IPS-NIHi7 (cell line): ENCODE measurements around the gene HMCES.
"Not testable (repeated sequence)": the region's sequence is repeated elsewhere in the genome, so short reads cannot be mapped to it uniquely, and the experiment has no call there.

Experiments
- DNase-seq: peaks from one replicate; pipeline ENCODE4 v3.0.0; 2012; ENCODE audit warnings: mixed read lengths; ENCODE audit errors: extremely low spot score

The HMCES gene

DNA sequence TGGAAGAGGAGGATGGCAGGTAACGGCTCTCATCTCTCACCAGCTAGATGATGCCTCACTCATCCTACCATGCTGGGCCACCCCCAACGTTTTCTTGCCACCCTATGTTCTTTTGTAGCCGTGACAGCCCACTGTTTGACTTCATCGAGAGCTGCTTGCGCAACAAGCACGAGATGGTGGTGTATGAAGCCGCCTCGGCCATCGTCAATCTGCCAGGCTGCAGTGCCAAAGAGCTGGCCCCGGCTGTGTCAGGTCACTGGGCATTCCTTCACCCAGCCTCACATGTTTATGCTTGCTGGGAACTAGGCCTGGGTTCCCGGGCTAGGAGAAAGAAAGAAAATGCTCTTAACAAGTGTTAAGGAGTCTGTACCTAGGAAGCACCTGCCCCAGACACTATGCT, 21.1 kb upstream of the HMCES start:
- no peak for DNase-seq

DNA sequence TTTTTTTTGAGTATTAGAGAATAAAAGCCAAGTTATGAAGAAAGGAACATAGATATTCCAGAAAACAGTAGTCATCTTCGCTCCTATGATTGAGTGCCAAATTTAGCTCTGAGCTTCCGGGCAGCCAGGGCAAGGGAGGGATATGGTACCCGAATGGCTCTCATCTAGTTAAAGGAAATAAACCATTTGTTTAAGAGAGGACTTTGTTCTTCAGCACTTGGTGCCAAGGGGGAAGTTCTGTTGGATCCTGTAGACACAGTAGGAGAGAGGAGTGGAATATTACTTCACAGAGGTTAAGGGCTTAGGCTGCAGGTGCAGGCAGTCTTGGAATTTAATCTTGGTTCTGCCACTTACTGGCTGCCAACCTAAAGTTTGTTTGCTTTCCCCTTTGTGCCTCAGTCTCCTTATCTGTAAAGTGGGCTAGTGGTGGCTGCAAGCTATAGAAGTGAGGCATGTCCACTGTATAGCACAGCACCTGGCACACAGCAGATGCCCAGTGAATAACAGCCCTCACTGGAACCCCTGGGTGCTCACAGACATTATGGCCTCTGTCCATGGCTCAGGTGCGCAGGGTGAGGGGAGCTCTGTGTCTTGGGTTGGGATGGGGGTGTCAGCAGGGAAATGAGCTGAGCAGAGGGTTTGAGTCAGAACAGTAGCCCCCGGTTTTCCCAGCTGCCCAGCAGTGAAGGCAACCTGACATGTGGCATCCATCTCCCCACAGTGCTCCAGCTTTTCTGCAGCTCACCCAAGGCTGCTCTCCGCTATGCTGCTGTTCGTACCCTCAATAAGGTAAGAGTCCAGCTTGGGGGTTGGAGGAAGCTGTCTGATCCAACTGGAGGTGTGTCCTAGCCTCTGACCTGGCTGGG, 18.8 kb upstream of the HMCES start:
- no peak for DNase-seq

DNA sequence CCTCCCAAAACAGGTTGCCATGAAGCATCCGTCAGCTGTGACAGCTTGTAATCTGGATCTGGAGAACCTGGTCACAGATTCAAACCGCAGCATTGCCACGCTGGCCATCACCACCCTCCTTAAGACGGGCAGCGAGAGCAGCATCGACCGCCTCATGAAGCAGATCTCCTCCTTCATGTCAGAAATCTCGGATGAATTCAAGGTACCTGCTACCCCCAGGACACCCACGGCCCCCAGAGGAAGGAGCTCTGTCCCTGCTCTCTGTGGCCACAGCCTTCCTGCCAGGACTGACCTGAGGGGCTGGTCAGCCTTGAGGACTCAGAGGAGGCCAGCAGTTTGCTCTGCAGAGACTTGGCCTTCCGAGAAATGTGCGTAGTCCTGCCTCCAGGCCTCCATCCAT, 18.1 kb upstream of the HMCES start:
- DNase-seq: no peak

DNA sequence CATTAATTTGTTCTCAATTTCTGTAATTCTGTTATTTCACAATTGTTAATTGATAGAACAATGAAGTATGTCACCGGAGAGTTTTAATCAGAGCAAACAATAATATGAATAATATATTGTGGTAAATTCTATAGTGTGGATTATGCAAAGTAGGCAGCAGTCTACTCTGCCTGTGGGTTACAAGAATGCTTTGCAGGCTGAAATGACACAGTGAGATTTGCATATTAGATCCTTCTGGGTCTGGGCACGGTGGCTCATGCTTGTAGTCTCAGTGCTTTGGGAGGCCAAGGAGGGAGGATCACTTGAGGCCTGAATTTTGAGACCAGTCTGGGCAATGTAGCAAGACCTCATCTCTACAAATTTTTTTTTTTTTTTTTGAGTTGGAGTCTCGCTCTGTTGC, 16.8 kb upstream of the HMCES start:
- DNase-seq: no peak

DNA sequence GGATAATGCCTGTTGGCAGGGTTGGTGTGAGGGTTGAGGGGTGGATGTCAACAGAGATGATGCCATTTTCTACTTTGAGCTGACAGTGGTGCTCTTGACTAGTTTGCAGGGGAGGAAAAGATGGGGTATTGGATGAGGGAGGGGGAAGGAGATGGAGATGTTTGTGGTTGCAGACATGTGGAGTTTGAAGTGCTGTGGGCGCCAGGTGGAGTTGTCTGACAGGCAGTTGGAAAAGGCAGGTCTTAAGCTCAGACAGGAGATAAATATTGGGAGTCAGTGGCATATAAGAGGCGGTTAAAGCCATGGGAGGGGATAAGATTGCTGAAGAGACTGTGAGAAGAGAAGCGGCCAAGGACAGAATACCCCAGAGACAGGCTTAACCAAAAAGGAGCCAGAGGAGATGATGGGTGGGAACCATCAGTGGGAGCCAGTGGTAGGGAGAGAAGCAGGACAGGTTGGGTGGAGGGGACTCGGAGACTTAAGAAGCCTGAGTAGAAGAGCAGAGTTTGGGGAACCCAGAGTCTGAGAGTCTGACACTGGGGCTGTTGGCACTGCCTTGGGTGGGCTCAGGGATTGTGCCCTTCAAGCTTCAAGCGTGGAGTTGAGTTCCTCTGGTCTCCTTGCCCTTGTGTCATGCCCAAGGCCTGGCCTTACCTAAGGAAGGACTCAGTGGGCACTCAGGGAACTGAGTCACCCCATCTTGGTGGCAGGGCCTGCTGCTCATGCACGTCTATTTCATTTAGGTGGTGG, 15.3 kb upstream of the HMCES start:
- DNase-seq: no peak

DNA sequence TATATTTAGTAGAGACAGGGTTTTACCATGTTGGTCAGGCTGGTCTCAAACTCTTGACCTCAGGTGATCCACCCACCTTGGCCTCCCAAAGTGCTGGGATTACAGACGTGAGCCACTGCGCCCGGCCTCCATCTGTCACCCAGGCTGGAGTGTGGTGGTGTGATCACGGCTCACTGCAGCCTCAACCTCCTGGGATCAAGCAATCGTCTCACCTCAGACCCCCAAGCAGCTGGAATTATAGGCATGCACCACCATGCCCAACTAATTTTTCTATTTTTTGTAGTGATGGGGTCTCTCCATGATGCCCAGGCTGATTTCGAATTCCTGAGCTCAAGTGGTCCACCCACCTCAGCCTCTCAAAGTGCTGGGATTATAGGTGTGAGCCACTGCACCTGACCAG, 13.7 kb upstream of the HMCES start:
- not testable (repeated sequence) for DNase-seq

DNA sequence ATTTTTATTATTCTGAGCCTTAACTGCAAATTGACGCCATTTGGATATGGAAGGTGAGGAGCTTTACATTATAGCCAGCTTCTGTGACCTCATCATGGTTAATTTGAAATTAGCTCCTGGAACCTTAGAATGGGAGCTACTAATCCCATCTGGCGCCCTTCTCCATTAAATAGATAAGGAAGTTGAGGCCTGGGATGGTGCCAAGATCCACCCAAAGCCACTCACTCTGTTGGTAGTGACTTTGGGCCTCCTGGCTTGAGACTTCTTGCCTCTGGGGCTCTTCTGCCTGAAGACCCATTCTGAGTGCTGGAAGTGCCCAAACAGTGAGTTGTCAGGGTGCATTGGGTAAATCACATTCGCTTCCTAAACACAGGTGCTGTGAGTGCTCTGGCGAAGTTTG, 12.0 kb upstream of the HMCES start:
- DNase-seq: no peak

DNA sequence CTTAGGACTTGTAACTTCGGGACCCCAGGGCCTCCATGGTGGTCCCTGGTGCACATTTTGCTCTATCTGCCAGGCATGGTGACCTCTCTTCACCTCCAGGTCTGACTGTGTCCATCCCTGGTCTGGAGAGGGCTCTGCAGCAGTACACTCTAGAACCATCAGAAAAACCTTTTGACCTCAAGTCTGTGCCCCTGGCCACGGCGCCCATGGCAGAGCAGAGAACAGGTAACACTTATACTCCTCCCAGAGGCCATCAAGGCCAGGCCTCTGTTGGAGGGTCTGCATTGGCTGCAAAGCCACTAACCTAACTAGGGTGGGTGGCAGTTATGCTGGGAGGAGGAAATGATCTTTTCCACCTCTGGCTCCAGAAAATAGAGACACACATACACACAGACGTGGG, 10.3 kb upstream of the HMCES start:
- no peak for DNase-seq

DNA sequence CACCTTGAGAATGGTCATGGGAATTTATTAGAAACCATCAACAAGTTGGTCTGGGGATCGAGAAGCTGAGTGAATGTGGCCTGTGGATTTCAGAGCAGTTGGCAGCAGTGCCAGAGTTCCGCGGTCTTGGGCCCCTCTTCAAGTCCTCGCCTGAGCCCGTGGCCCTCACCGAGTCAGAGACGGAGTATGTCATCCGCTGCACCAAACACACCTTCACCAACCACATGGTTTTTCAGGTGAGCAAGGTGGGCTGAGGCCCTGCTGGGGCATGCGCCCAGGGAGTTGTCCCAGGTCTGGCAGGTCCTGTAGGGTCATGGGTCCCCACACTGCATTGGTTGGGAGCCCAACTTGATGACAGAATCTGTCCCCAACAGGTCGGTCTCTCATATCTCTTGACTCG, 7.0 kb upstream of the HMCES start:
- no peak for DNase-seq

DNA sequence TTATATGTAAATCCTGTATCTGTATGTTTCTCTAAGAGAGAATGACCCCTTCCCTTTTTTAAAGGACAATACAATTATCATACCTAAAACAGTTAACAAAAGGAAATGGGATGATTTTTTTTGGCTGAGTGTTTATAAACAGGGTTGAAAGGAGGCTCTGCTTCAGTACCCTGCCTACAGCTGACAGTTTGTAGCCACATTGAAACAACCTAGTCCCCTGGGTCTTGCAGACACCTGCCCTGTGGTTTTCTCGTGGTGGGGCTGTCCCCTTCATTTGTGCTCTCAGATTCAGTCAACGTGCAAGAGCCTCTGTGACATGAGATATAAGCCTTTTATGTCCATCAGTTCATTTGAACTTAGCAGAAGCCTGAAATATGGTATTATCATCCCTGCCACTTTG, 2.3 kb upstream of the HMCES start:
- DNase-seq: no peak

DNA sequence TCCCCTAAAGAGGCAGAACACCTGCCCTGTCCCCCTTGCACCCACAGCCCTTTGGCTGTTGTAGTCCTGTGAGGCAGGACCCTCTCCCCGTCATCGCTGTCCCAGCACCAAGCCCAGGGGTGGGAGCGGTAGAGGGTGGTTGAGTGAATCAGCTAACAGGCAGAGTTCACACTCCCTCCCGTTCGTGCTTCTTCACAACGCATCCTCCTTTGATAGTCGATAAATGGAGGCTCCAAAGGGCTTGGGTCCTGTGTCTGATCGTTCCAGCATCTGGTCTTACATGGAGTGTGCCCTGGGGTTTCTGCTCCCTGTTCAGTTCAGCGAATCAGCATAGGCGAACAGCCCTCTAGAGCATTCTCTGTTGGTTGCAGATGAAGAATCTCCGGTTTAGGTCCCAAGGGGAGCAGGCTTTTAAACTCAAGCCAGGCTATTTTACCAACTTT, 820 bp upstream of the HMCES start:
- DNase-seq: peak; percentile 20

DNA sequence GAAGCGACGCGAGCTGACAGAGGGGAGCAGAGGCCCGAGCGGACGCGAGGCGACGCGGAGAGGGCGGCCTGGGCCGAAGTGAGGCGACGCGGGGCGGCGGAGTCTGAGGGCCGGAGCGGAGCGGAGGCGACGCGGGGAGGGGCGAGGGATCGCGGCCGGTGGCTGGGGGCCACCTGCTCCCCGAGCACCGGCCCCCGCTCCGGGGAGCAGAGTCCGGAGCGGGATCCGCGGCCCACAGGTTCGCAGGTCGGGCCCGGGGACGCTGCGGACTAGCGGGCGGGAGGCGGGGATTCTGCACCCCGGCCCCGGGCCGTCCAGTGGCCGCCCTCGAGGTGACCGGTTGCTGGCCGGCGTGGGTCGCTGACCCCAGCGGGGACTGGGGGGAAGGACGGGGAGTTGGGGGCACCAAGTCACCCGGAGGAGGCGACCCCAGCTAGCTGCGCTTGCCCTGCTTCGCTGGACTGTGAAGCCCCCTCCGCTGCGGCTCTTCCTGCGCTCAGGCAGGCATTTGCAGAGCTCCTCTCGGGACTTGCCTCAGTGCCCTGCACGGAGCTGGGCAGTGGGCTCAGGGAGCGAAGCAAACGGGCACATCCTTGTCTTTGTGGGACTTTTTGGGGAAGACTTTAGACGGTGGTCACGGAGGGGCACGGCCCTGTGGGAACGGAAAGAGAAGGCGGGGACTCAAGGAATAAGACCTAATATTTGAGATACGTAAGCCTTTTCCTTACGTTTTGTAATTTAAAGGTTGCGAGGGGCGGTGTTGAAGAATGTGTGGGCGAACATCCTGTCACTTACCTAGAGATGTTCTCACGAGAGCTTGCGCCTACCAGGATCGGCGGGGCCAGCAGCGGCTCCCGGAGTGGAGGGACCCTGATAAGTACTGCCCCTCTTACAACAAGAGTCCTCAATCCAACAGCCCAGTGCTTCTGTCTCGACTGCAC, 566 bp downstream of the HMCES start:
- peak; percentile 71 for DNase-seq

DNA sequence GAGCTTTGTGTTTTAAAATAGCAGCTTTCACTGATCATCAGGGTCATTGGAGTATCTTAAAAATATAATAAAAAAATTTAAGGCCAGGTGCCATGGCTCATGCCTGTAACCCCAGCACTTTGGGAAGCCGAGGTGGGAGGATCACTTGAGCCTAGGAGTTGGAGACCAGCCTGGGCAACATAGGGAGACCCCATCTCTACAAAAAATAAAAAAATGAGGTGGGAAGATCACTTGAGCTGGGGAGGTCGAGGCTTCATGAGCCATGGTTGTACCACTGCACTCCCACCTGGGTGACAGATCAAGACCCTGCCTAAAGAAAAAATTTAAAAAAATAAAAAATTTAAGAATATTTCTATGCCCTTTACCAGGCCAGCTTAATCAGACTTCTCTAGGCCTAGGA, 1.5 kb downstream of the HMCES start:
- no peak for DNase-seq

DNA sequence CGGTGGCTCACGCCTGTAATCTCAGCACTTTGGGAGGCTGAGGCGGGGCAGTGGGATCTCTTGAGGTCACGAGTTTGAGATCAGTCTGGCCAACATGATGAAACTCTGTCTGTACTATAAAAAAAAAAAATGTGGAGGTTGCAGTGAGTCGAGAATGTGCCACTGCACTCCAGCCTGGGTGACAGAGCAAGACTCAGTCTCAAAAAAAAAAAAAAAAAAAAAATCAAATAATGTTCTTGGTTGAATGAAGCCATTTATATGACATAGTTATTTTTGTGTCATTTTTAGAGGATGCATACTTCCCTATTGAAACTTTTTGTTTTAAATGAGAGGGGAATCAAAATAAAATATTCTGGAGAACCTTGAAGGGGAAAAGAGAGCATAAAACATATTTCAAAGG, 3.1 kb downstream of the HMCES start:
- no peak for DNase-seq

DNA sequence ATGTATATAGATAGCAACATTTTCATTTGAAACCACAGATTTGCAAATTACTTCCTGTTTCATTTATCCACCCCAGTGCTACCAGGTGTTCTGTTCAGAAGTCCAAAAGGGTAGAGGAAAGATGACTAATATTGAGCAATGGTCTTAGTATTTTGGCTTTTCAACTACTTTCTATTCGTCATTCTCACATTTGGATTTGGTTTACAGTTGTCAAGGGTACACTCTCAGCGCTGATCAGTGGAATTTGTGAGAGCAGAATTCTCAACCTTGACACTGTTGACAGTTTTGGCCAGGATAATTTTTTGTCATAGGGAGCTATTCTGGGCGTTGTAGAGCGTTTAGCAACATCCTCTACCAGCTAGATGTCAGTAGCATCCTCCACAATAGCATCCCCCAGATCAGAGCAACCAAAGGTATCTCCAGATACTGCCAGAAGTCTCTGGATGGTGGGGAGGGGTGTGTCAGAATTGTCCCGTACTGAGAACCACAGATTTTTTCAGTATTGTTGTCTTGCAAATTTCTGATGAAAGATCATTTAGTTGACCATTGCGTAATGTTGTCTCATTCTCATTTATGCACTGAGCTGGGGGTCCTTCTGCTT, 4.2 kb downstream of the HMCES start:
- DNase-seq: no peak

DNA sequence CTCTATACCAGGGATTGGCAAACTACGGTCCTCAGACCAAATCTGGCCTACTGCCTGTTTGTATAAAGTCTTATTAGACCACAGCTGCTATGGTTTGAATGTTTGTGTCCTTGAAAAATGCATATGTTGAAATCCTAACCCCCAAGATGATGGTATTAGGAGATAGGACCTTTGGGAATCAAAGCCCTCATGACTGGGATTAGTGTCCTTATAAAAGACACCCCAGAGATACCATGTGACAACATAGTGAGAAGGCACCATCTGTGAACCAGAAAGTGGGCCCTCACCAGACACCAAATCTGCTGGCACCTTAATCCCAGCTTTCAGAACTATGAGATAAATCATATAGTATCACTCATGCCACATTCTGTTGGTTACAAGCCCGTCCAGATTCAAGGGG, 7.4 kb downstream of the HMCES start:
- DNase-seq: no peak

DNA sequence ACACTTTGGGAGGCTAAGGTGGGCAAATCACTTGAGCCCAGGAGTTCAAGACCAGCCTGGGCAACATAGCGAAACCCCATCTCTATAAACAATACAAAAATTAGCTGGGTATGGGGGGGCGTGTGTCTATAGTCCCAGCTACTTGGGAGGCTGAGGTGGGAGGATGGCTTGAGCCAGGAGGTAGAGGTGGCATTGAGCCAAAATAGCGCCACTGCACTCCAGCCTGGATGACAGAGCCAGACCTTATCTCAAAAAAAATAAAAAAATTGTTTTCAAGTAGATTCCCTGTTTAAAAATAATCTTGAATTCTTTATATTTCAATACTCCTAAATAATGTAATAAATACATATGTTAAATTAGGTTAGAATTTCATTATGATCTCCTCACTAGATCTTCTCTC, 9.8 kb downstream of the HMCES start:
- no peak for DNase-seq

DNA sequence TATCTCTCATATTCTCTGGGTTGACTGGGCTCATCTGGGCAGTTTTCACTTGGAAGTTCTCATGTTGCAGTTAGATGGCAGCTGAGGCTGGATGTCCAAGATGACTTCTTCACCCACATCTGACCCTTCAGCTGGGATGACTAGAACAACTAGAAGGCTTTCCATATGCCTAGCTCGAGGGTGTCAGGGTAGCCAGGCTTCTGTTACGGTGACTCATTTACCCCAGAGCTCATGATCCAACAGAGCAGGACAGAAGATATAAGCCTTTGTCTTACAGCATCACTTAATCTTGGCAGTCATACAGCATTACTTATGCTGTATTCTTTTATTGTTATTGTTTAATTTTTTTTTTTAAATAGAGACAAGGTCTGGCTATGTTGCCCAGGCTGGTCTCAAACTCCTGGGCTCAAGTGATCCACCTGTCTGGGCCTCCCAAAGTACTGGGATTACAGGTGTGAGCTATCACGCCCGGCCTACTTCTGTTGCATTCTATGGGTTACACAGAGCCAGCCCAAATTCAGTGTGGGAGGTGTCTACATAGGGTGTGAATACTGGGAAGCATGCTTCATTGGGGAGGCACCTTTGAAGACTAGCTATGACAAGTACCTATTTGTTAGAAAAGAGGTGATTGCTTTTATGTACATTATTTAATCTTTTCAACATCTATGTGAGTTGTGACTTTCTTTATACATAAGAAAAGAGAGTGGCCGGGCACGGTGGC, 10.7 kb downstream of the HMCES start:
- DNase-seq: no peak

DNA sequence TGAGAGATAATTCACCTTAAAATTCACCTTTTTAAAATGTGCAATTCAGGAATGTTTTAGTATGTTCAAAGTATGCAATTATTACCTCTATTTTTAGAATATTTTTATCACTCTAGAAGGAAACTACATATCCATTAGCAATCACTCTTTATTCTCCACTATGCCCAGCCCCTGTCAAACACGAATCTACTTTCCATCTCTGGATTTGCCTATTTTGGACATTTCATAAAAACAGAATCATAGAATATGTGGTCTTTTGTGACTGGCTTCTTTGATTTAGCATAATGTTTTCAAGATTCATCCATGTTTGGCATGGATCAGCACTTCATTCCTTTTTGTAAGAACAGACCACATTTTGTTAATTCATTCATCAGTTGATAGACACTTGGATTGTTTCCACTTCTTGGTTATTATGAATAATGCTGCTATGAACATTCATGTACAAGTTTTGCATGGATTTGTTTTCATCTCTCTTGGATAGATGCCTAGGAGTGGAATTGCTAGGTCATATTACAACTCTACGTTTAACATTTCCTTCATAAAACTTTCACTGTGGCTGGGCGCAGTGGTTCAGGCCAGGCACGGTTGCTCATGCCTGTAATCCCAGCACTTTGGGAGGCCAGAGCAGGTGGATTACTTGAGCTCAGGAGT, 12.7 kb downstream of the HMCES start:
- no peak for DNase-seq

DNA sequence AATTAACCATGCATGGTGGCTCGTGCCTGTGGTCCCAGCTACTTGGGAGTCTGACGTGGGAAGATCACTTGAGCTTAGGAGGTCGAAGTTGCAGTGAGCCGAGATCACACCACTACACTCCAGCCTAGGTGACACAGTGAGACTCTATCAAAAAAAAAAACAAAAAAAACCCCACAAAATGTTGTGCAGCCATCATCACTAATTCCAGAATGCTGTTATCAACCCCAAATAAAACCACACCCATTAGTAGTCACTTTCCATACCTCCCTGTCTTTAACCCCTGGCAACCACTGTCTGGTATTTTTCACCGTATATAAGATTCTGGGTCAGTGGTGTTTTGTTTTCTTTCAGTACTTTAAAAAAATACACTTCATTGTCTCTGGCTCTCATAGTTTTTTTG, 16.6 kb downstream of the HMCES start:
- DNase-seq: no peak
